Adrenal gland (tissue), 12 donors: ENCODE results near the gene CPNE4. TPM values are rescaled to one million over a fixed set of nuclear protein-coding genes. Genes with fewer than 3 reads are reported as not detected.

Experiments used
- DNase-seq, 7 donors: peaks; one replicate each; pipeline ENCODE4 v3.0.0-alpha.2; 2019 to 2020
- H3K27ac ChIP-seq, 5 donors: fragments of 200-600 bp; sonication (generic) in 4 of 5; 1 replicate in 3 of 5; 2 replicates in 2 of 5; pipeline versions ENCODE4 v1.5.1 to v1.8.0; 2016 to 2020; ENCODE audit warnings: mild to moderate bottlenecking in 1 of 5
- H3K27me3 ChIP-seq: fragments of 200-600 bp; 2 replicates; pipeline ENCODE4 v1.8.0; 2021
- H3K36me3 ChIP-seq, 2 donors: fragments of 200-600 bp; replicated peaks in 1 of 2; 1 replicate in 1 of 2; 2 replicates in 1 of 2; pipeline versions ENCODE4 v1.5.1 to v1.8.0; 2018 to 2022
- H3K4me1 ChIP-seq, 2 donors: fragments of 200-600 bp; replicated peaks in 1 of 2; 1 replicate in 1 of 2; 2 replicates in 1 of 2; pipeline versions ENCODE4 v1.5.1 to v1.8.0; 2018 to 2021
- H3K4me3 ChIP-seq, 4 donors: fragments of 200-600 bp; sonication (generic) in 3 of 4; one replicate each; pipeline ENCODE4 v1.5.1; 2016 to 2018
- H3K9me3 ChIP-seq, 3 donors: fragments of 200-600 bp; sonication (generic) in 1 of 3; replicated peaks in 1 of 3; 1 replicate in 2 of 3; 2 replicates in 1 of 3; pipeline versions ENCODE4 v1.5.1 to v1.8.0; 2016 to 2021
- CTCF ChIP-seq, 6 experiments: fragments of 450-650 bp in 4 of 6; fragments of 200-600 bp in 2 of 6; sonication (generic) in 1 of 6; IDR thresholded peaks; 1 replicate in 5 of 6; 2 replicates in 1 of 6; pipeline versions ENCODE4 v1.5.1 to v1.8.0; 2016 to 2021; ENCODE audit warnings: antibody characterized with exemption in 6 of 6, mild to moderate bottlenecking in 2 of 6, moderate library complexity in 1 of 6
- POLR2A ChIP-seq, 2 donors: fragments of 450-650 bp; IDR thresholded peaks; one replicate each; pipeline ENCODE4 v1.6.1; 2017; ENCODE audit warnings: antibody characterized with exemption in 2 of 2, mild to moderate bottlenecking in 2 of 2, moderate library complexity in 1 of 2
- WGBS, 4 donors: extraction: QIAGEN DNeasy Blood & Tissue Kit in 2 of 4; methylation state at CpG; one replicate each; pipeline versions ENCODE4 v1.1.5 to v1.1.7; 2013 to 2017; 5-methylcytosine and 5-hydroxymethylcytosine counted together
- intact Hi-C, 2 donors: fragments of 100-400 bp; cut with DNase I; formaldehyde crosslinking; loops; one replicate each; pipeline versions ENCODE4 v1.14.1 to v1.15.0; 2022 to 2023
- polyA plus RNA-seq, 3 donors: library from polyadenylated mRNA; stranded (reverse); fragments of 200-250 nt in 2 of 3; fragments of 350-450 nt in 1 of 3; fragmentation: Illumina TruSeq in 1 of 3; extraction: RNeasy Lipid Tissue Mini Kit (QIAGEN cat#74804) in 1 of 3; gene quantifications; one replicate each; pipeline ENCODE4 v1.2.3, GENCODE V29; 2013 to 2014
- total RNA-seq, 9 donors: library from RNA; depleted of rRNA in 4 of 9; stranded (reverse); fragments of >200 nt in 4 of 9; fragments of 120-200 nt in 1 of 9; fragmentation: NEBNext Ultra II Directional in 1 of 9; extraction: Animal tissue kit (Norgen Biotek cat#: 25700) in 1 of 9; gene quantifications; one replicate each; pipeline versions ENCODE4 v1.1.0 to v1.2.4, GENCODE V29; 2013 to 2023
- donor health status: healthy with polysubstance abuse.
- donor health status: Bipolar disorder and iron deficiency.
- donor health status: DM: yes; HTN: yes; CAD: no.
- donor health status: DM: no; HTN: no; CAD: no.
- donor health status: DM: no; HTN: no; CAD: no.
- donor health status: DM: yes; HTN: yes; CAD: no.

CPNE4 gene
- total and polyA plus RNA-seq, 12 donors: 0.11 to 7.5 (median 0.59) TPM

DNA sequence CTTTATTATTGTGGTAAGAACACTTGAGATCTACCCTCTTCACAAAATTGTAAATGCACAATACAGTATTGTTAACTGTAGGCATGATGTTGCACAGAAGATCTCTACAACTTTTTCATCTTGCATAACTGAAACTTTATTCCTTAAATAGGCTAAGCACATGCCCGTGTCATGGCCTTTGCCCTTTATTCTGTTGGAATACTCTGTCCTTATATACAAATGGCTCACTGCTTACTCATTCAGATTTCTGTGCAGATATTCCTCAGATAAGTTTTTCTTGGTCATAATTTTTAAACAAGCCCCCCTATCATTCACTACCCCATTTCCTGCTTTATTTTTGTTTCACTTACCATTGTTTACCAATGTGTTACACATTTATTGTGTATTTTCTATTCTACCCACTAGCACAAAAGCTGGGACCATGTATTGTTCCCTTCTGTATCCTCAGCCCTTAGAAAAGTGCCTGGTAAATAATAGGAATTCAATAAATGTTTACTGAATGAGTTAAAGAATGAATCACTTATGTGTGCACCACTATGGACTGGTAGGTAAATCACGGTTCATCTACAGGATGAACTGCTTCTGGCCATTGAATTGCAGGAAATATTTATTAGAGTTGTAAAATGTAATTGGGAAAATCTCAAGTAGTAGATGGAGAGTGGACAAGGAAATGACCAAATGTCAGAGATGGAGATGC, 151.0 kb downstream of the CPNE4 start:
- no peaks in the 10 kb centered on the region for H3K27me3 ChIP-seq
- WGBS, 4 donors: 27 to 45% (median 31%) methylated on average over 2 of the region's 2 CpGs
- TF ChIP-seq POLR2A (IDR thresholded peaks at IDR 0.05) (no peak), CTCF (IDR thresholded peaks at IDR 0.05) (no peak)
- H3K4me3 ChIP-seq: no peak overlapping the region
- no peaks in the 10 kb centered on the region for H3K4me1 ChIP-seq
- no peaks in the 10 kb centered on the region for H3K36me3 ChIP-seq
- H3K9me3 ChIP-seq: no peaks in the 10 kb centered on the region
- no peak overlapping the region for H3K27ac ChIP-seq
- DNase-seq: no peak
- intact Hi-C loops: no loop called here

GRCh38 chr3:131883086-131883485, 151.7 kb downstream of the CPNE4 start:
- Histone ChIP-seq H3K9me3 (no peaks in the 10 kb centered on the region), H3K4me3 (no peak overlapping the region), H3K27ac (no peak overlapping the region), H3K27me3 (no peaks in the 10 kb centered on the region), H3K4me1 (no peaks in the 10 kb centered on the region), H3K36me3 (no peaks in the 10 kb centered on the region)
- intact Hi-C loops: no loop called here
- DNase-seq: no peak
- TF ChIP-seq POLR2A (IDR thresholded peaks at IDR 0.05): no peak
- TF ChIP-seq CTCF (IDR thresholded peaks at IDR 0.05): no peak

GRCh38 chr3:131881777-131882176, 153.0 kb downstream of the CPNE4 start:
- H3K4me1 ChIP-seq: no peaks in the 10 kb centered on the region
- H3K4me3 ChIP-seq: no peak overlapping the region
- H3K9me3 ChIP-seq: no peaks in the 10 kb centered on the region
- H3K36me3 ChIP-seq: no peaks in the 10 kb centered on the region
- TF ChIP-seq CTCF (IDR thresholded peaks at IDR 0.05) (no peak), POLR2A (IDR thresholded peaks at IDR 0.05) (no peak)
- WGBS, 4 donors: 76 to 82% (median 79%) methylated on average over 3 of the region's 3 CpGs
- no peaks in the 10 kb centered on the region for H3K27me3 ChIP-seq
- no peak overlapping the region for H3K27ac ChIP-seq
- intact Hi-C loops: no loop called here
- DNase-seq: no peak

- H3K36me3 ChIP-seq: no peaks in the 10 kb centered on the region
- WGBS, 4 donors: 17 to 43% (median 31%) methylated on average over 2 of the region's 2 CpGs
- no peaks in the 10 kb centered on the region for H3K27me3 ChIP-seq
- no peak for DNase-seq
- H3K27ac ChIP-seq: no peak overlapping the region
- intact Hi-C loops: no loop called here
- H3K4me1 ChIP-seq: no peaks in the 10 kb centered on the region
- TF ChIP-seq POLR2A (IDR thresholded peaks at IDR 0.05) (no peak), CTCF (IDR thresholded peaks at IDR 0.05) (no peak)
- H3K4me3 ChIP-seq: no peak overlapping the region
- no peaks in the 10 kb centered on the region for H3K9me3 ChIP-seq
Observed at GRCh38 chr3:131880948-131881347, 153.9 kb downstream of the CPNE4 start.
